ENCODE measurements around the gene CFAP74.
A peak's percentile ranks its signal among the peaks of the same experiment; 100 is the strongest.

CFAP74 gene

GRCh38 chr1:1877865-1878436 lies 125.6 kb downstream of the CFAP74 start:
- no peaks in the 10 kb centered on the region for H3K9me3 ChIP-seq (ENCODE audit: insufficient read depth, low read depth, low read length)
- WGBS (ENCODE audit: extremely low coverage, insufficient coverage, insufficient read length) = no CpG with 5 or more reads among the region's 5 CpGs
- H4K12ac ChIP-seq (ENCODE audit: low read depth, low read length) = no peak overlapping the region
- no peak overlapping the region for H3K18ac ChIP-seq (ENCODE audit: low read length)
- H3K23ac ChIP-seq (ENCODE audit: low read length) = no peak overlapping the region
- no peak overlapping the region for H3K4me2 ChIP-seq (ENCODE audit: low read length)
- no peak overlapping the region for H3K14ac ChIP-seq (ENCODE audit: low read length)
- H3K36me3 ChIP-seq (ENCODE audit: control insufficient read depth in 1 of 2, insufficient read depth in 2 of 2, low read length in 2 of 2) = peaks cover 35 to 41% of the 10 kb centered on the region in 2 experiments
- no peak overlapping the region for H2AK5ac ChIP-seq (ENCODE audit: low read length)
- H2BK120ac ChIP-seq (ENCODE audit: insufficient read depth, low read length, poor library complexity) = no peak overlapping the region
- peaks cover 0 to 9% of the 10 kb centered on the region in 2 experiments for H3K4me1 ChIP-seq (ENCODE audit: control insufficient read depth in 1 of 2, insufficient read depth in 2 of 2, low read length in 2 of 2)
- no peak overlapping the region for H2BK5ac ChIP-seq (ENCODE audit: low read depth, low read length, poor library complexity)
- H3K79me2 ChIP-seq (ENCODE audit: control insufficient read depth, insufficient read depth, low read length, poor library complexity) = peaks cover 72% of the 10 kb centered on the region
- no peak overlapping the region for H4K8ac ChIP-seq (ENCODE audit: low read depth, low read length)
- no peak overlapping the region for H4K91ac ChIP-seq (ENCODE audit: low read depth, low read length)
- H3K9ac ChIP-seq (ENCODE audit: low read length) = no peak overlapping the region
- no peak overlapping the region for H2AFZ ChIP-seq (ENCODE audit: insufficient read depth, low read length, poor library complexity)
- no peak for DNase-seq
- H3K27me3 ChIP-seq (ENCODE audit: insufficient read depth, low read length) = no peaks in the 10 kb centered on the region
- H3K79me1 ChIP-seq (ENCODE audit: low read length) = no peaks in the 10 kb centered on the region
- peak overlapping the region; percentile 93 for H3K4ac ChIP-seq (ENCODE audit: low read depth, low read length)
- no peak overlapping the region for H3K27ac ChIP-seq (ENCODE audit: low read depth, low read length)
- H2BK12ac ChIP-seq (ENCODE audit: low read length) = no peak overlapping the region
- H3K4me3 ChIP-seq (ENCODE audit: low read depth, low read length) = no peak overlapping the region

GRCh38 chr1:1876335-1876930 lies 127.2 kb downstream of the CFAP74 start:
- Histone ChIP-seq H3K27me3 (ENCODE audit: insufficient read depth, low read length) (no peaks in the 10 kb centered on the region), H3K14ac (ENCODE audit: low read length) (no peak overlapping the region), H4K8ac (ENCODE audit: low read depth, low read length) (no peak overlapping the region), H3K27ac (ENCODE audit: low read depth, low read length) (no peak overlapping the region), H3K9ac (ENCODE audit: low read length) (no peak overlapping the region), H2BK120ac (ENCODE audit: insufficient read depth, low read length, poor library complexity) (no peak overlapping the region), H4K91ac (ENCODE audit: low read depth, low read length) (no peak overlapping the region), H2AFZ (ENCODE audit: insufficient read depth, low read length, poor library complexity) (no peak overlapping the region), H3K18ac (ENCODE audit: low read length) (no peak overlapping the region), H3K79me2 (ENCODE audit: control insufficient read depth, insufficient read depth, low read length, poor library complexity) (peaks cover 73% of the 10 kb centered on the region), H2BK5ac (ENCODE audit: low read depth, low read length, poor library complexity) (no peak overlapping the region), H3K4me1 (ENCODE audit: control insufficient read depth in 1 of 2, insufficient read depth in 2 of 2, low read length in 2 of 2) (peaks cover 0 to 6% of the 10 kb centered on the region in 2 experiments), H3K36me3 (ENCODE audit: control insufficient read depth in 1 of 2, insufficient read depth in 2 of 2, low read length in 2 of 2) (peaks cover 39 to 43% of the 10 kb centered on the region in 2 experiments), H2BK12ac (ENCODE audit: low read length) (no peak overlapping the region), H3K4me3 (ENCODE audit: low read depth, low read length) (no peak overlapping the region), H3K4ac (ENCODE audit: low read depth, low read length) (peak overlapping the region; percentile 97), H3K79me1 (ENCODE audit: low read length) (no peaks in the 10 kb centered on the region), H3K9me3 (ENCODE audit: insufficient read depth, low read depth, low read length) (no peaks in the 10 kb centered on the region), H4K12ac (ENCODE audit: low read depth, low read length) (no peak overlapping the region), H3K4me2 (ENCODE audit: low read length) (no peak overlapping the region), H3K23ac (ENCODE audit: low read length) (no peak overlapping the region), H2AK5ac (ENCODE audit: low read length) (no peak overlapping the region)
- no CpG with 5 or more reads among the region's 11 CpGs for WGBS (ENCODE audit: extremely low coverage, insufficient coverage, insufficient read length)
- peak; percentile 81 to 94 for DNase-seq

GRCh38 chr1:1875932-1876331 lies 127.7 kb downstream of the CFAP74 start:
- Histone ChIP-seq H4K8ac (ENCODE audit: low read depth, low read length) (no peak overlapping the region), H2AK5ac (ENCODE audit: low read length) (no peak overlapping the region), H3K27me3 (ENCODE audit: insufficient read depth, low read length) (no peaks in the 10 kb centered on the region), H3K79me2 (ENCODE audit: control insufficient read depth, insufficient read depth, low read length, poor library complexity) (peaks cover 73% of the 10 kb centered on the region), H3K4ac (ENCODE audit: low read depth, low read length) (peak overlapping the region; percentile 97), H3K23ac (ENCODE audit: low read length) (no peak overlapping the region), H2AFZ (ENCODE audit: insufficient read depth, low read length, poor library complexity) (no peak overlapping the region), H4K91ac (ENCODE audit: low read depth, low read length) (no peak overlapping the region), H3K4me1 (ENCODE audit: control insufficient read depth in 1 of 2, insufficient read depth in 2 of 2, low read length in 2 of 2) (peaks cover 0 to 6% of the 10 kb centered on the region in 2 experiments), H2BK12ac (ENCODE audit: low read length) (no peak overlapping the region), H3K4me2 (ENCODE audit: low read length) (no peak overlapping the region), H3K27ac (ENCODE audit: low read depth, low read length) (no peak overlapping the region), H4K12ac (ENCODE audit: low read depth, low read length) (no peak overlapping the region), H2BK120ac (ENCODE audit: insufficient read depth, low read length, poor library complexity) (no peak overlapping the region), H3K14ac (ENCODE audit: low read length) (no peak overlapping the region), H3K9me3 (ENCODE audit: insufficient read depth, low read depth, low read length) (no peaks in the 10 kb centered on the region), H3K36me3 (ENCODE audit: control insufficient read depth in 1 of 2, insufficient read depth in 2 of 2, low read length in 2 of 2) (peaks cover 39 to 43% of the 10 kb centered on the region in 2 experiments), H3K79me1 (ENCODE audit: low read length) (no peaks in the 10 kb centered on the region), H3K18ac (ENCODE audit: low read length) (no peak overlapping the region), H3K9ac (ENCODE audit: low read length) (no peak overlapping the region), H2BK5ac (ENCODE audit: low read depth, low read length, poor library complexity) (no peak overlapping the region), H3K4me3 (ENCODE audit: low read depth, low read length) (no peak overlapping the region)
- DNase-seq = no peak
- no CpG with 5 or more reads among the region's 1 CpG for WGBS (ENCODE audit: extremely low coverage, insufficient coverage, insufficient read length)

- Histone ChIP-seq H2AFZ (ENCODE audit: insufficient read depth, low read length, poor library complexity) (no peak overlapping the region), H2BK120ac (ENCODE audit: insufficient read depth, low read length, poor library complexity) (no peak overlapping the region), H4K91ac (ENCODE audit: low read depth, low read length) (no peak overlapping the region), H4K8ac (ENCODE audit: low read depth, low read length) (no peak overlapping the region), H3K4me3 (ENCODE audit: low read depth, low read length) (no peak overlapping the region), H3K36me3 (ENCODE audit: control insufficient read depth in 1 of 2, insufficient read depth in 2 of 2, low read length in 2 of 2) (peaks cover 39 to 43% of the 10 kb centered on the region in 2 experiments), H3K27me3 (ENCODE audit: insufficient read depth, low read length) (no peaks in the 10 kb centered on the region), H2BK5ac (ENCODE audit: low read depth, low read length, poor library complexity) (no peak overlapping the region), H3K4me2 (ENCODE audit: low read length) (no peak overlapping the region), H3K79me1 (ENCODE audit: low read length) (no peaks in the 10 kb centered on the region), H3K27ac (ENCODE audit: low read depth, low read length) (no peak overlapping the region), H3K18ac (ENCODE audit: low read length) (no peak overlapping the region), H3K14ac (ENCODE audit: low read length) (no peak overlapping the region), H3K9ac (ENCODE audit: low read length) (no peak overlapping the region), H3K9me3 (ENCODE audit: insufficient read depth, low read depth, low read length) (no peaks in the 10 kb centered on the region), H3K4ac (ENCODE audit: low read depth, low read length) (peak overlapping the region; percentile 97), H2AK5ac (ENCODE audit: low read length) (no peak overlapping the region), H3K4me1 (ENCODE audit: control insufficient read depth in 1 of 2, insufficient read depth in 2 of 2, low read length in 2 of 2) (peaks cover 0 to 6% of the 10 kb centered on the region in 2 experiments), H3K23ac (ENCODE audit: low read length) (no peak overlapping the region), H4K12ac (ENCODE audit: low read depth, low read length) (no peak overlapping the region), H3K79me2 (ENCODE audit: control insufficient read depth, insufficient read depth, low read length, poor library complexity) (peaks cover 75% of the 10 kb centered on the region), H2BK12ac (ENCODE audit: low read length) (no peak overlapping the region)
- no CpG with 5 or more reads among the region's 7 CpGs for WGBS (ENCODE audit: extremely low coverage, insufficient coverage, insufficient read length)
- no peak for DNase-seq
Measured at GRCh38 chr1:1874901-1875300, 128.7 kb downstream of the CFAP74 start.

Data from trophoblast cell (in vitro differentiated cells and primary cell).